ENCODE data around the gene MAGI2.

- TF ChIP-seq CTCF (IDR thresholded peaks at IDR 0.05), result no peak
- TF ChIP-seq POLR2A (IDR thresholded peaks at IDR 0.05), result no peak
- TF ChIP-seq POLR2AphosphoS5 (IDR thresholded peaks at IDR 0.05), result no peak
Observed at GRCh38 chr7:78399033-78399769, 1054.3 kb downstream of the MAGI2 start.

All from breast epithelium (tissue), 3 donors.